ENCODE data around the gene STX1B. TPM values are rescaled to one million over a fixed set of nuclear protein-coding genes. Genes with fewer than 3 reads are reported as not detected.

The STX1B gene
- total RNA-seq, 2 experiments from 2014 or later, result 1.1 to 1.8 TPM

DNA sequence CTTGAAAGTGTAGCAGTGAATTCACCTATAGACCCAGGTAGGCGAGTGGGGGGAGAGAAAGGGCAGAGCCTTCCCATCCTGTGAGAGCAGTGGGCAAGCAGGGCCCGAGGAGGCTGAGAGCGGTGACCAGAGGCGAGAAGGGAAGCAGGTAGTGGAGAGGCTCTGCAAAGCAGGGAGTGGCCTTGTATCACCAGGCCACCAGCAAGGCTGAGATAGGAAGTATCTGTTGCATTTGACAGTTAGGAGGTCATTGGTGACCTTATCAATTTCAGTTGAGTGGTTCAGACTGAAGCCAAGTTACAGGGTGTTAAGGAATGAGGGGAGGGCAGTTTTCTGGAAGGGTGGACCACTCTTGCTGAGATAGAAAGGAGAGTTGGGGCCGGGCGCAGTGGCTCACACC, 36.1 kb downstream of the STX1B start:
- CTCF ChIA-PET, result interaction anchor here (0.6 to 1.3 kb wide), 2 partner anchors 10 to 183 kb away, joined by 3 read pairs; partner anchors contain the start of gene HSD3B7
- H3K9me3 Mint-ChIP-seq, result no peaks in the 10 kb centered on the region
- no peak for TF ChIP-seq CTCF (IDR thresholded peaks at IDR 0.05)
- H3K4me3 Mint-ChIP-seq, result no peak overlapping the region
- no peak for DNase-seq
- H3K4me1 Mint-ChIP-seq (ENCODE audit: low read depth), result peaks cover 3% of the 10 kb centered on the region
- H3K36me3 Mint-ChIP-seq (ENCODE audit: low read depth), result peaks cover 54% of the 10 kb centered on the region
- POLR2A ChIA-PET, result no interaction called here
- H3K27ac Mint-ChIP-seq, result no peak overlapping the region
- intact Hi-C loops (cut with micrococcal nuclease), result no loop called here
- no peaks in the 10 kb centered on the region for H3K27me3 Mint-ChIP-seq
- ATAC-seq, result no peak

GRCh38 chr16:30972872-30973271, 37.6 kb downstream of the STX1B start:
- H3K27me3 Mint-ChIP-seq, result no peaks in the 10 kb centered on the region
- TF ChIP-seq CTCF (IDR thresholded peaks at IDR 0.05), result no peak
- no peak overlapping the region for H3K27ac Mint-ChIP-seq
- no peak overlapping the region for H3K4me3 Mint-ChIP-seq
- POLR2A ChIA-PET, result interaction anchor here (1.0 to 1.9 kb wide), 3 partner anchors 14 to 147 kb away, joined by 3 to 5 read pairs (median 4); no protein-coding TSS in a partner anchor
- peaks cover 54% of the 10 kb centered on the region for H3K36me3 Mint-ChIP-seq (ENCODE audit: low read depth)
- DNase-seq, result no peak
- no peaks in the 10 kb centered on the region for H3K9me3 Mint-ChIP-seq
- intact Hi-C loops (cut with micrococcal nuclease), result no loop called here
- H3K4me1 Mint-ChIP-seq (ENCODE audit: low read depth), result peaks cover 3% of the 10 kb centered on the region
- CTCF ChIA-PET, result interaction anchor here (1.1 kb wide), 1 partner anchor 101 kb away, joined by 3 read pairs; the partner anchor contains the start of genes ZNF646 and ZNF668
- ATAC-seq, result no peak

- ChIA-PET POLR2A (interaction anchor here (0.9 to 1.9 kb wide), 5 partner anchors 9 to 222 kb away, joined by 3 to 5 read pairs (median 4); partner anchors contain the start of gene FUS), CTCF (interaction anchor here (3.8 kb wide), 1 partner anchor 13 kb away, joined by 21 read pairs; the partner anchor contains the start of gene HSD3B7)
- Mint-ChIP-seq H3K9me3 (no peaks in the 10 kb centered on the region), H3K27ac (no peak overlapping the region), H3K27me3 (no peaks in the 10 kb centered on the region), H3K4me1 (ENCODE audit: low read depth) (no peaks in the 10 kb centered on the region), H3K4me3 (no peak overlapping the region), H3K36me3 (ENCODE audit: low read depth) (peaks cover 58% of the 10 kb centered on the region)
- intact Hi-C loops (cut with micrococcal nuclease), result no loop called here
- ATAC-seq (no peak), DNase-seq (no peak)
- no peak for TF ChIP-seq CTCF (IDR thresholded peaks at IDR 0.05)
These were observed 39.1 kb downstream of the STX1B start for GRCh38 chr16:30971298-30971697.

GRCh38 chr16:30969246-30969842, 41.1 kb downstream of the STX1B start:
- ChIA-PET POLR2A (interaction anchor here (0.6 to 2.1 kb wide), 5 partner anchors 10 to 531 kb away, joined by 3 to 10 read pairs (median 5); no protein-coding TSS in a partner anchor), CTCF (interaction anchor here (0.7 to 3.8 kb wide), 2 partner anchors 15 to 28 kb away, joined by 3 to 21 read pairs; partner anchors contain the start of gene HSD3B7)
- Mint-ChIP-seq H3K27ac (no peak overlapping the region), H3K4me1 (ENCODE audit: low read depth) (peaks cover 2% of the 10 kb centered on the region), H3K36me3 (ENCODE audit: low read depth) (peaks cover 63% of the 10 kb centered on the region), H3K27me3 (no peaks in the 10 kb centered on the region), H3K9me3 (no peaks in the 10 kb centered on the region), H3K4me3 (no peak overlapping the region)
- DNase-seq, result no peak
- intact Hi-C loops (cut with micrococcal nuclease), result no loop called here
- ATAC-seq, result no peak
- TF ChIP-seq CTCF (IDR thresholded peaks at IDR 0.05), result no peak

- no peak overlapping the region for H3K27ac Mint-ChIP-seq
- H3K36me3 Mint-ChIP-seq (ENCODE audit: low read depth), result peaks cover 59% of the 10 kb centered on the region
- no peak overlapping the region for H3K4me3 Mint-ChIP-seq
- H3K4me1 Mint-ChIP-seq (ENCODE audit: low read depth), result peaks cover 2% of the 10 kb centered on the region
- no peaks in the 10 kb centered on the region for H3K9me3 Mint-ChIP-seq
- POLR2A ChIA-PET, result interaction anchor here (1.1 to 2.1 kb wide), 3 partner anchors 8 to 213 kb away, joined by 3 to 10 read pairs (median 3); no protein-coding TSS in a partner anchor
- intact Hi-C loops (cut with micrococcal nuclease), result no loop called here
- no peak for TF ChIP-seq CTCF (IDR thresholded peaks at IDR 0.05)
- no peak for DNase-seq
- H3K27me3 Mint-ChIP-seq, result no peaks in the 10 kb centered on the region
- CTCF ChIA-PET, result interaction anchor here (0.9 to 1.4 kb wide), 4 partner anchors 11 to 18 kb away, joined by 3 to 8 read pairs (median 4); no protein-coding TSS in a partner anchor
- no peak for ATAC-seq
These were observed 42.6 kb downstream of the STX1B start for GRCh38 chr16:30967795-30968194.

All from activated CD8-positive, alpha-beta T cell treated with anti-CD3 and anti-CD28 coated beads for 36 hours (primary cell).